Heart right ventricle (tissue), 16 donors: ENCODE results near the gene GABARAPL1. TPM values are rescaled to one million over a fixed set of nuclear protein-coding genes. Genes with fewer than 3 reads are reported as not detected.

ENCODE experiments used
- ATAC-seq, 8 donors: fragments of 200-7000 bp; cut with Tn5 transposase; one replicate each; pipeline ENCODE4 v1.9.1; 2020; ENCODE audit warnings: mild to moderate bottlenecking in 8 of 8, moderate library complexity in 8 of 8, moderate number of reproducible peaks in 1 of 8
- DNase-seq, 2 donors: peaks; one replicate each; pipeline ENCODE4 v3.0.0-alpha.2; 2020
- H3K27ac ChIP-seq, 10 donors: fragments of 200-600 bp; sonication (generic) in 2 of 10; one replicate each; pipeline versions ENCODE4 v1.5.0 to v1.8.0; 2020 to 2022; ENCODE audit warnings: mild to moderate bottlenecking in 3 of 10
- H3K27me3 ChIP-seq, 7 donors: fragments of 200-600 bp; one replicate each; pipeline ENCODE4 v1.8.0; 2021 to 2022; ENCODE audit warnings: mild to moderate bottlenecking in 2 of 7
- H3K36me3 ChIP-seq, 9 donors: fragments of 200-600 bp; sonication (generic) in 1 of 9; one replicate each; pipeline versions ENCODE4 v1.5.0 to v1.8.0; 2020 to 2022; ENCODE audit warnings: mild to moderate bottlenecking in 2 of 9
- H3K4me1 ChIP-seq, 9 donors: fragments of 200-600 bp; sonication (generic) in 1 of 9; one replicate each; pipeline versions ENCODE4 v1.5.0 to v1.8.0; 2020 to 2022; ENCODE audit warnings: mild to moderate bottlenecking in 4 of 9
- H3K4me3 ChIP-seq, 10 donors: fragments of 200-600 bp; sonication (generic) in 2 of 10; one replicate each; pipeline versions ENCODE4 v1.5.0 to v1.8.0; 2020 to 2022; ENCODE audit warnings: mild to moderate bottlenecking in 7 of 10, moderate library complexity in 2 of 10
- H3K9me3 ChIP-seq, 11 donors: fragments of 200-600 bp in 10 of 11; sonication (generic) in 2 of 11; one replicate each; pipeline versions ENCODE4 v1.5.0 to v1.8.0; 2013 to 2022; ENCODE audit warnings: mild to moderate bottlenecking in 2 of 11, control low read depth in 1 of 11, moderate library complexity in 1 of 11
- CTCF ChIP-seq, 9 donors: fragments of 200-600 bp; sonication (generic) in 2 of 9; IDR thresholded peaks; one replicate each; pipeline versions ENCODE4 v1.5.0 to v1.8.0; 2021 to 2022; ENCODE audit warnings: antibody characterized with exemption in 9 of 9, mild to moderate bottlenecking in 5 of 9, moderate library complexity in 1 of 9
- WGBS, 2 donors: extraction: QIAGEN DNeasy Blood & Tissue Kit; methylation state at CpG; one replicate each; pipeline ENCODE4 v1.1.7; 2013; ENCODE audit warnings: inconsistent platforms in 1 of 2; 5-methylcytosine and 5-hydroxymethylcytosine counted together
- intact Hi-C, 10 donors: fragments of 100-400 bp; cut with DNase I; formaldehyde crosslinking; loops; one replicate each; pipeline versions ENCODE4 v1.11.1 to v1.14.2; 2022
- polyA plus RNA-seq, 2 donors: library from polyadenylated mRNA; stranded (reverse); fragments of 200-250 nt; gene quantifications; one replicate each; pipeline ENCODE4 v1.2.3, GENCODE V29; 2013
- total RNA-seq, 10 donors: library from RNA; stranded (reverse); fragmentation: NEBNext Ultra II Directional in 3 of 10; extraction: Animal tissue kit (Norgen Biotek cat#: 25700) in 3 of 10; gene quantifications; one replicate each; pipeline versions ENCODE4 v1.2.1 to v1.2.4, GENCODE V29; 2021 to 2023
- donor health status: Arrhythmogenic right ventricular cardiomyopathy.
- donor health status: ischemic (EF 13 %, LVEDD 7.1; RV severe dilation, severe dysfunction).
- donor health status: healthy with polysubstance abuse.
- donor health status: DM: no; HTN: yes; CAD: no.
- donor health status: DM: no; HTN: no; CAD: no.
- donor health status: ischemic (EF 25% LVEDD 6.9; RV normal size, moderate dysfunction).
- donor health status: ischemic (EF 25% LVEDD 5.7; RV mildly dilated, moderate dysfunction).
- donor health status: healthy.
- donor health status: DM: yes; HTN: yes; CAD: no.
- donor health status: Ischemic cardiomyopathy.
- donor health status: ischemic (EF 35%, LVEDD 5.7; RV mildly dilated, moderate dysfunction).
- donor health status: nonischemic (EF 11% LVEDD 7.7; RV severe dilation, severe dysfunction).
- donor health status: DM: yes; HTN: yes; CAD: no.
- donor health status: PGD.
- donor health status: ischemic (EF 29% LVEDD 5.4; RV normal size, mild dysfunction).
- donor health status: nonischemic (EF 23%, LVEDD 6.1; RV moderate dilation, normal function).

The GABARAPL1 gene
- total and polyA plus RNA-seq, 12 donors: 111 to 512 (median 385) TPM

GRCh38 chr12:10175846-10176636 is 36.6 kb upstream of the GABARAPL1 start:
- peaks cover 0 to 11% (median 0%) of the 10 kb centered on the region in 9 donors for H3K4me1 ChIP-seq
- ATAC-seq (no peak), DNase-seq (no peak)
- 81 to 83% methylated on average over 5 of the region's 5 CpGs for WGBS, 2 donors
- no peak for TF ChIP-seq CTCF (IDR thresholded peaks at IDR 0.05)
- H3K27me3 ChIP-seq: peaks cover 0 to 23% (median 0%) of the 10 kb centered on the region in 7 donors
- no peak overlapping the region for H3K4me3 ChIP-seq
- no peaks in the 10 kb centered on the region for H3K9me3 ChIP-seq
- H3K27ac ChIP-seq: no peak overlapping the region
- H3K36me3 ChIP-seq: no peaks in the 10 kb centered on the region
- intact Hi-C loops: no loop called here

GRCh38 chr12:10178821-10179220 is 33.9 kb upstream of the GABARAPL1 start, which contains the start of gene TMEM52B:
Gene TMEM52B, plus strand, starts transcription at chr12:10179032. Its CDS starts 543 bp downstream, at chr12:10179575.
- H3K9me3 ChIP-seq: no peaks in the 10 kb centered on the region
- peaks cover 0 to 6% (median 0%) of the 10 kb centered on the region in 9 donors for H3K4me1 ChIP-seq
- 64 to 68% methylated on average over 4 of the region's 4 CpGs for WGBS, 2 donors
- ATAC-seq: no peak
- intact Hi-C loops: no loop called here
- peaks cover 0 to 35% (median 0%) of the 10 kb centered on the region in 7 donors for H3K27me3 ChIP-seq
- no peak for DNase-seq
- no peaks in the 10 kb centered on the region for H3K36me3 ChIP-seq
- TF ChIP-seq CTCF (IDR thresholded peaks at IDR 0.05): no peak
- H3K27ac ChIP-seq: no peak within 1 kb of the TSS
- no peak within 1 kb of the TSS for H3K4me3 ChIP-seq

GRCh38 chr12:10179776-10180181 is 32.9 kb upstream of the GABARAPL1 start:
- no peaks in the 10 kb centered on the region for H3K36me3 ChIP-seq
- H3K9me3 ChIP-seq: no peaks in the 10 kb centered on the region
- H3K4me3 ChIP-seq: no peak overlapping the region
- intact Hi-C loops: no loop called here
- 55 to 63% methylated on average over 5 of the region's 5 CpGs for WGBS, 2 donors
- DNase-seq: no peak
- H3K27me3 ChIP-seq: peaks cover 0 to 42% (median 0%) of the 10 kb centered on the region in 7 donors
- H3K4me1 ChIP-seq: peaks cover 0 to 15% (median 0%) of the 10 kb centered on the region in 9 donors
- no peak overlapping the region for H3K27ac ChIP-seq
- TF ChIP-seq CTCF (IDR thresholded peaks at IDR 0.05): no peak
- no peak for ATAC-seq

DNA sequence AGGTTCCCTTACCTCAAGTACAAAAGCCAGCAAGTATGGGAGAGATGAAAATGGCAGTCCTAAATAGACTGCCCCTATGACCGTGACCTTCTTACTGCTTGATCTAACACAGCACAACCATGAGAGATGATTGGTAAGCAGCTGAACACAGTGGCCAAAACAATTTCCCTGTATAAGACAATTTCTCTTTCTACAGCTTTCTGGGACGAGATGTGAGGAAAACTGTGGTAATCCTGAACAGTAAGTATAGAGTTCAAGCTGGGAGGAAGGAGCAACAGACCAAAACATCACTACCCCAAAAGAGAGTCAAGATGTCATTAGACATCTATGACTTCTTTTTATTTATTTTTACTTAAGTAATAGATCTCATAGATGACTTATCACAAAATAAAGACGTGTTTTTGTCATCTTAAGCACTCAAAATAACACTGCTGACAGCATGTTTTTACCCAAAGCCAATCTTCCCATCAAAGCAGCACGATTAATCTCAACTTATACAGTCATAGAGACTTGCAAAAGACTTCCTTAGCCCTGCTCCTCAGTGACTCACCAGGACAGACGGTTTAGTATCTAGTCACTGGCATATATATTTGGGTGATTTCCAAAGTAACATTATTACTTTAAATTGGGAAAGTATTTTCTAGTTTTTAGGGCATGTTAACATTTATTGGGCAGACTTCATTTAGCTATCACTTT is 30.2 kb upstream of the GABARAPL1 start:
- WGBS, 2 donors: 56 to 64% methylated on average over 5 of the region's 5 CpGs
- ATAC-seq (no peak), DNase-seq (no peak)
- Histone ChIP-seq H3K27me3 (peaks cover 0 to 49% (median 0%) of the 10 kb centered on the region in 7 donors), H3K27ac (peak overlapping the region in 1 of 10 donors; percentile 10), H3K4me1 (peaks cover 0 to 36% (median 0%) of the 10 kb centered on the region in 9 donors), H3K4me3 (no peak overlapping the region), H3K9me3 (no peaks in the 10 kb centered on the region), H3K36me3 (no peaks in the 10 kb centered on the region)
- no peak for TF ChIP-seq CTCF (IDR thresholded peaks at IDR 0.05)
- intact Hi-C loops: no loop called here
